HG02798 (cell line): Measurements from ENCODE around the gene BMP7.

Experiments
- ATAC-seq: cut with Tn5 transposase; IDR thresholded peaks from one replicate; pipeline ENCODE4 v1.9.1; 2021; ENCODE audit warnings: mild to moderate bottlenecking; ENCODE audit not compliant: unreplicated experiment, poor library complexity

Gene BMP7

GRCh38 chr20:57138198-57138995 lies 128.0 kb downstream of the BMP7 start:
- ATAC-seq, result no peak

GRCh38 chr20:57137676-57138075 lies 128.8 kb downstream of the BMP7 start:
- no peak for ATAC-seq

- ATAC-seq, result no peak
Observed at GRCh38 chr20:57136734-57137133, 129.7 kb downstream of the BMP7 start.

DNA sequence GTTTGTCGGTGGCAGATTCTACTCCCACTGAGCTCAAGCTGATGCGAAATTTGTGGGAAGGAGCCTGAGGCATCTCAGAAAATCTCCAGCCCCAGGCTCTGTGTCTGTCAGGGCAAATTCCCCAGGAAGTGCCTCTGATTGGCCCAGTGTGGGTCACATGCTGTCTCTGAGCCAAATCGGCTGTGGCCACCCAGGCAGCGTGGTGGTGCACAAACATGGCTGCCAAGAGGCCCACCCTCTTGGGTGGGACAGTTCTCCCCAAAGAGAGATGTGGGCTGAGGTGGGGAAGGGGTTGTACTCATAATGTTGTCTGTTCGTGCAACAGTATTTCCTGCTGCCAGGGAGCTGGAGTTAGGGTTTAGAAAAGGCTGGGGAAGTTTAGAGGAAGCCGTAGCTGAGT lies 130.6 kb downstream of the BMP7 start:
- no peak for ATAC-seq

DNA sequence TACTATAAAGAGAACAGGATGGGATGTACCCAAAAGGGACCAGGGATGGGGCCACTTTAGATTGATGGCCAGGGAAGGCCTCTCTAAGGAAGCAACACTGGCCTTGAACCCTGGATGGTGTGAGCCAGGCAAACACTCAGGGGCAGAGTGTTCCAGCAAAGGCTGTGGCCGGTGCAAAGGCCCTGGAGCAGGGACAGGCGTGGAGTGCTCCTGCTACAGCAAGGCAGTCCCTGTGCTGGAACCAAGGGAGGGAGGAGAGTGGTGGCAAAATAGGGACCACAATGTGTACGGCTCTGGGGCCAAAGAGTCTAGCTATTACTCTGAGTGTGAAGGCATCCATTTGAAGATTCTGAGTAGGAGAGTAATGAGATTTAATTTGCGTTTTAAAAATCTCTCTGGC lies 131.6 kb downstream of the BMP7 start:
- ATAC-seq, result no peak

- no peak for ATAC-seq
Observed at GRCh38 chr20:57133926-57134650, 132.4 kb downstream of the BMP7 start.

- ATAC-seq, result no peak
Observed at GRCh38 chr20:57131601-57132391, 134.6 kb downstream of the BMP7 start.

GRCh38 chr20:57131077-57131476 lies 135.4 kb downstream of the BMP7 start:
- ATAC-seq, result no peak

DNA sequence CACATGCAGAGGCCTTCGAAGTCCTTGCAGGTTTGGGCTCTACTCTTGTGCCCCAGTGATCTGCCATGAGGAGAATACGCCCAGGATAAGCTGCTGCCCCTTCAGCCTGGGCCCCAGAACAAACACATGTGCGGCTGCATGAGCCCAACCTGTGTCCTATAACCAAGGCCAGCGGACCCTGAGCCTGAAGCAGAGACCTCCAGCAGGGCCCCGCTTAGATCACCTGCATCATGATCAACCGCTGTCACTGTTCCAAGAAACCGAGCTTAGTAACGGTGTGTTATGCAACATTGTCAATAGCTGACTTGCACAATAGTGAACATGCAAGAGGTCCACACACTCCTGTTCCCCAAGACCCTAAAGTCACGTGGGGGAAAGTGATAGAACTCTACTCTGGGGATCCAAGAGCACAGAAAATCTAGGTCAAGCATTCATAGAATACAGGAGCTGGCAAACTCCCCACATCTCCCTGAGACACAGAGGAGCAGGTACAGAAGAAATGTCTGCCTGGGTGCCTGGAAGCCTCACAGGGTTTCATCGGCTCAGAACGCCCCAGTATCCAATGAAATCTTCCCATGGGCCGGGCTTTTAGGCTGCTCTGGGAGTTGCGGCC lies 136.2 kb downstream of the BMP7 start:
- no peak for ATAC-seq

DNA sequence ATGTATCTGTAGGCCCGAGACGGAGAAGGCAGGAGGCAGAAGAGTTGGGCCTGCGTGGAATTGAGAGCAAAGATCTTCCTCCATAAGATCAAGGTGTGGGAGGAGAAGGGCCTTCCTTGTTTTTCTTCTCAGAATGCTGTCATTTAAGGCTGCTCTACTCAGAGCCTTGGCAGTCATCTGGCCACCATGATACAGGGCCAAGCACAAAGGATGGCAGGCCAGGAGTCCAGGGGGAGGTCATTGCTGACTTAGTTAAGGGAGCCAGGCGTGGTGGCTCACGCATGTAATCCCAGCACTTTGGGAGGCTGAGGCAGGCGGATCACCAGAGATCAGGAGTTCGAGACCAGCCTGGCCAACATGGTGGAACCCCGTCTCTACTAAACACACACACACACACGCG lies 137.1 kb downstream of the BMP7 start:
- ATAC-seq, result no peak

- no peak for ATAC-seq
Observed at GRCh38 chr20:57128044-57128757, 138.2 kb downstream of the BMP7 start.

DNA sequence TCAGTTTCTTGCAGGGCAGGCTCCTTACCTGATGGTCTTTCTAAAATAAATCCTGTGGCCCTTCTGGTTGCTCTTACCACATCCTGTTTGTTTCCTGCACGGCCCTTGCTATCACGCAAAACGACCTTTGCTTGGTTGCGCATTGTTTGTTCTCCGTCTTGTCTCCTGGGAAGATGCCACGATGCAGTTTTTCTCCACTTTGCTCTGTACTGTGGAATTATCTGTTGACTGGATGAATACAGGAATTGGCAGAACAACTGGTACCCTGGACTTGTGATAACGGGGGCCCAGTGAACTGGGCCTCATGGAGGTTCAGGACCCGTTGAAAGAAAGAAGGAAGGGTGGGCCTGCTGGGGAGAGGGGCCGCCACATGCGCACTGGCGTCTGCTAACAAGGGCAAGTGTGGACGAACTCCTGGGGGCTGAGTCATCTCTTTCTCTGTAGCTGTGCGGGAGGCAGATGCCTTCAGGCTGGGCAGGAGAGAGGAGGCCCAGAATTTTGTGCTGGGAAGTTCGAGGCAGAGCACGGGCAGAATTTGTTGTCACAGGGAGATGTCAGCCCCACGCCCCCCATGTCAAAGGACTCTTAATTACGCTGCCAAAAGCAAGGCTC lies 139.9 kb downstream of the BMP7 start:
- no peak for ATAC-seq

- no peak for ATAC-seq
Observed at GRCh38 chr20:57124800-57125517, 141.5 kb downstream of the BMP7 start.

- ATAC-seq, result no peak
Observed at GRCh38 chr20:57124366-57124765, 142.1 kb downstream of the BMP7 start.

DNA sequence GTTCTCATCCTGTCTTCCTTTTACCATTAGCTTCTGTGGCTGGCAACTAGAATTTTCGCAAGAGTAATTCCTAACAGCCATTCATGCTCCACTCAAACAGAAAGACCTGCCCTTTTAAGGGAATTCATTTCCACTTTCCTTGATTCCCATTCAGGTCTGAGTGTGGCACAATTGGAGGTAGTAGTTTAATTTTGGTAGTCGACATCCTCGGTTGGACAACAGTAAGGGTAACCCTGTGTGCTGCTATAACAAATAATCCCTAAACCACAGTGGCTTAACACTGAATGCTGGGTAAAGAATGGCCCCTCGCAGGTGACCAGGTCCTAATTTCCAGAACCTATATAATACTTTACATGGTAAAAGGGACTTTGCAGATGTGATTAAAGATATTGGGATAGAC lies 142.9 kb downstream of the BMP7 start:
- no peak for ATAC-seq

DNA sequence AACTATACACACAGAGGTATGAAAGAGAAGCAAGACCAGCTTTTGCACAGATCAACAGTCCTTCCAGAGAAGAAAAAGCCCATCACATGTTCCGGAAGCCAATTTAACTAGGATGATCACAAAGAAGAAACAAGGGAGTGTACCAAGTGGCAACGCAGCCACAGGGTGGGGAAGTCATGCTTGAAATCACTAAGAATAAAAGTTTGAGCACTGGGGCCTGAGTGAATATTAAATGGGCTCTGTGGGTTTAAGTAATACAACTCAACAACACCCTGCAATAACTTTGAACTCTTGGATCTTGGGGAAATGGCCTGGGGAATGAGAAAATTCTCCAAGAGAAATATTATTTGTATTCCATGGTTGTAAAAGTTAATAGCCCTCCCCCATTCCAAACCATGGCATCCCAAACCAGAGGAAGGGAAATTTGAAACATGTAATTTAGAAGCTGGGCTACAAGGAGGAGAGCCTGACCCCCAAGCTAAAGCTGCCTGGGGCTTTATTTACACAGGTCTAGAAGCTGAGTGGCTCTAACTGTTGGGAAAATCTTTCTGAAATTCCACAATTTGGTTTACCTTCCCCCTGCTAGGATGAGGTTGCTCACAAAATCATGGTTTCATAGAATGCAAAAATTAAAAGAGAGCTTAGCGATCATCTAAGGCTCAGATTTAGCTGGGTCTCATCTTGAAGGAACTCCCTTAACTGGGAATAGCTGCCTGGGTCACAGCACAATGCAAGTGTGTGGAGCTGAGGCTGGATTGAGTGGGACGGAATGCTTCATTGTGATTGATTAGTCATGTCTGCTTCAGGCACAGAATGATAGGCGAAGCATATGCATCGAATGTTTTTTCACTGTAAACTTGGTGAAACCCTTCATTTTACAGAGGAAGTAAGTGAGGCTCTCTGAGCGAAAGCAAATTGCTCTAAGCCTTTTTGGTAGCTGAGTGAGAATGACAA lies 143.6 kb downstream of the BMP7 start:
- ATAC-seq, result no peak

GRCh38 chr20:57118964-57119363 lies 147.5 kb downstream of the BMP7 start:
- no peak for ATAC-seq
